22Rv1 (cell line): ENCODE data around the gene MYH9.
"Not testable (repeated sequence)": the region's sequence is repeated elsewhere in the genome, so short reads cannot be mapped to it uniquely, and the experiment has no call there.

ENCODE experiments used
- ZFX ChIP-seq: fragments of 450-650 bp; IDR thresholded peaks from 2 replicates; pipeline ENCODE4 v1.6.1; 2017; ENCODE audit warnings: antibody characterized with exemption, borderline replicate concordance
- TF ChIP-seq, protein P1 (sequence below): fragments of 450-650 bp; IDR thresholded peaks from 2 replicates; pipeline ENCODE4 v1.5.1; 2017; ENCODE audit warnings: mild to moderate bottlenecking

DNA sequence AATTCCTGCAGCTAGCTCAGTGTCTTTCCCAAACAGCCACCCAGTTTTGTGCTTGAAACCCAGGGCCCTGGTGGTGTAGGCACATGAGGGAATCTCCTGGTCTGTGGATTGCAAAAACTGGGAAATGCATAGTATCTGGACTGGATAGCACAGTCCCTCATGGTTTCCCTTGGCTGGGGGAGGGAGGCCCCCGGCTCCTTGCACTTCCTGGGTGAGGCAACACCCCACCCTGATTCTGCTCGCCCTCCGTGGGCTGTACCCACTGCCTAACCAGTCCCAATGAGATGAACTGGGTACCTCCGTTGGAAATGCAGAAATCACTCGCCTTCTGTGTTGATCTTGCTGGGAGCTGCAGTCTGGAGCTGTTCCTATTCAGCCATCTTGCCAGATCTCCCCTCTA is 115.8 kb downstream of the MYH9 start:
- TF ChIP-seq, protein P1, sequence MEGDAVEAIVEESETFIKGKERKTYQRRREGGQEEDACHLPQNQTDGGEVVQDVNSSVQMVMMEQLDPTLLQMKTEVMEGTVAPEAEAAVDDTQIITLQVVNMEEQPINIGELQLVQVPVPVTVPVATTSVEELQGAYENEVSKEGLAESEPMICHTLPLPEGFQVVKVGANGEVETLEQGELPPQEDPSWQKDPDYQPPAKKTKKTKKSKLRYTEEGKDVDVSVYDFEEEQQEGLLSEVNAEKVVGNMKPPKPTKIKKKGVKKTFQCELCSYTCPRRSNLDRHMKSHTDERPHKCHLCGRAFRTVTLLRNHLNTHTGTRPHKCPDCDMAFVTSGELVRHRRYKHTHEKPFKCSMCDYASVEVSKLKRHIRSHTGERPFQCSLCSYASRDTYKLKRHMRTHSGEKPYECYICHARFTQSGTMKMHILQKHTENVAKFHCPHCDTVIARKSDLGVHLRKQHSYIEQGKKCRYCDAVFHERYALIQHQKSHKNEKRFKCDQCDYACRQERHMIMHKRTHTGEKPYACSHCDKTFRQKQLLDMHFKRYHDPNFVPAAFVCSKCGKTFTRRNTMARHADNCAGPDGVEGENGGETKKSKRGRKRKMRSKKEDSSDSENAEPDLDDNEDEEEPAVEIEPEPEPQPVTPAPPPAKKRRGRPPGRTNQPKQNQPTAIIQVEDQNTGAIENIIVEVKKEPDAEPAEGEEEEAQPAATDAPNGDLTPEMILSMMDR = not testable (repeated sequence)
- TF ChIP-seq ZFX = not testable (repeated sequence)
